Muscle of leg (tissue), 11 donors: ENCODE measurements around the gene LRPAP1. TPM values are rescaled to one million over a fixed set of nuclear protein-coding genes. Genes with fewer than 3 reads are reported as not detected.
A peak's percentile ranks its signal among the peaks of the same experiment; 100 is the strongest.
"Not testable (repeated sequence)": the region's sequence is repeated elsewhere in the genome, so short reads cannot be mapped to it uniquely, and the experiment has no call there.

Experiments
- DNase-seq: peaks from one replicate; pipeline ENCODE4 v3.0.0; 2013
- H3K27ac ChIP-seq: one replicate; pipeline ENCODE4 v1.5.1; 2013; ENCODE audit warnings: mild to moderate bottlenecking, low read length, control low read depth
- H3K27me3 ChIP-seq: one replicate; pipeline ENCODE4 v1.6.1; 2013; ENCODE audit warnings: low read length; ENCODE audit not compliant: control insufficient read depth, insufficient read depth
- H3K36me3 ChIP-seq: one replicate; pipeline ENCODE4 v1.6.1; 2013; ENCODE audit warnings: low read length; ENCODE audit not compliant: control insufficient read depth, insufficient read depth
- H3K4me1 ChIP-seq: one replicate; pipeline ENCODE4 v1.6.1; 2013; ENCODE audit warnings: low read length; ENCODE audit not compliant: control insufficient read depth, insufficient read depth
- H3K4me3 ChIP-seq: one replicate; pipeline ENCODE4 v1.5.1; 2013; ENCODE audit warnings: low read length, control low read depth
- H3K9me3 ChIP-seq: replicated peaks from 2 replicates; pipeline ENCODE4 v1.6.1; 2013; ENCODE audit warnings: low read depth, low read length; ENCODE audit not compliant: control insufficient read depth
- WGBS: methylation state at CpG from one replicate; pipeline ENCODE4 v1.1.5; 2013; ENCODE audit warnings: missing lambda C conversion rate; ENCODE audit not compliant: insufficient coverage; 5-methylcytosine and 5-hydroxymethylcytosine counted together
- polyA plus RNA-seq, 8 donors: library from polyadenylated mRNA; unstranded; fragments of 120-200 nt; gene quantifications; one replicate each; pipeline versions ENCODE4 v1.2.1 to v1.2.3, GENCODE V29; 2013; ENCODE audit warnings: inconsistent platforms in 1 of 8, low replicate concordance in 1 of 8; ENCODE audit not compliant: insufficient read length in 8 of 8, insufficient read depth in 1 of 8
- total RNA-seq: library from RNA; stranded (reverse); fragments of 120-200 nt; gene quantifications from one replicate; pipeline ENCODE4 v1.2.4, GENCODE V29; 2013

Gene LRPAP1
- total and polyA plus RNA-seq, 9 donors, result 72.4 to 99.1 (median 92.7) TPM

DNA sequence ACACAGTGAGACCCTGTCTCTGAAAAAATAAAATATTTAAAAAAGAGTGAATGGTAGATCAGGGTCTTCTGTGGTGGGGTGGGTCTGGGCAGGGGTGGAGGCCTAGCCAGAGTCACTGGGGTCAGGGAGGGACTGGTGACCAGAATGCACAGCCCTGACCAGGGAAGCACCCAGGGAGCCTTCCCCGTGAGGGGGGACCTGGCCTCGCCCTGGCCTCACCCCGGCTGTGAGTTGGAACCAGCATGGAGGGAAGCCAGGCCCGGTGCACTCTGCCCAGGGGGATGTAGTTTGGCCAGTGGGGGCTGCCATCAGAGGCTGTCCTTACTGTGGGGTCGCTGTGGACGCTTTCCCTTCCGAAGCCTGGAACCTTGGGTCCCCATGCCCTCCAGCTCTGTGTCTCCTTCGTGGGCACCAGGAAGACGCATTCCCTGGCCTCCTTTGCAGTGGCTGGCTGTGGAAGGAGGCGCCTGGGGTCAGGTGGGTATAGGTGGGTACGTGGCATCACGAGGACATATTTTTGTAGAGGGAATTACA is 18.6 kb upstream of the LRPAP1 start:
- H3K9me3 ChIP-seq, DNase-seq, H3K36me3 ChIP-seq, H3K27ac ChIP-seq, H3K27me3 ChIP-seq, H3K4me1 ChIP-seq, H3K4me3 ChIP-seq: not testable (repeated sequence)
- 83% methylated on average over 7 of the region's 12 CpGs for WGBS

- DNase-seq, H3K4me1 ChIP-seq, H3K9me3 ChIP-seq, H3K36me3 ChIP-seq, H3K4me3 ChIP-seq, H3K27ac ChIP-seq, H3K27me3 ChIP-seq: not testable (repeated sequence)
- no CpG with 5 or more reads among the region's 6 CpGs for WGBS
Measured at GRCh38 chr4:3550041-3550440, 17.8 kb upstream of the LRPAP1 start.

DNA sequence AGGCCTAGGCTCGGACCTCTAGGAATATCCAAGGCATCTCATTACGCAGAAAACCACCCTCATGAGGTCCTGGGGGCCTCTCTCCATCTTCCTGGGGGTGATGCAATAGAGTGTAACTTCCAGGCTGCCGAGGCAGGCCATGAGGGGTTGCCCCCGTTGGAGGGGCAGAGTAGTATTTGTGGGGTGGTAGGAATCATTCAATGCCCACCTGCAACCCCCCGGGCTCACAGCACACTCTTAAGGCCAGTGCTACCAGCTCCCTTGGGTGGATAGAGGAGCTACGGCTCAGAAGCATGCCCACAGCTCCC is 17.4 kb upstream of the LRPAP1 start:
- H3K27ac ChIP-seq, H3K36me3 ChIP-seq: not testable (repeated sequence)
- WGBS, result no CpG with 5 or more reads among the region's 6 CpGs

DNA sequence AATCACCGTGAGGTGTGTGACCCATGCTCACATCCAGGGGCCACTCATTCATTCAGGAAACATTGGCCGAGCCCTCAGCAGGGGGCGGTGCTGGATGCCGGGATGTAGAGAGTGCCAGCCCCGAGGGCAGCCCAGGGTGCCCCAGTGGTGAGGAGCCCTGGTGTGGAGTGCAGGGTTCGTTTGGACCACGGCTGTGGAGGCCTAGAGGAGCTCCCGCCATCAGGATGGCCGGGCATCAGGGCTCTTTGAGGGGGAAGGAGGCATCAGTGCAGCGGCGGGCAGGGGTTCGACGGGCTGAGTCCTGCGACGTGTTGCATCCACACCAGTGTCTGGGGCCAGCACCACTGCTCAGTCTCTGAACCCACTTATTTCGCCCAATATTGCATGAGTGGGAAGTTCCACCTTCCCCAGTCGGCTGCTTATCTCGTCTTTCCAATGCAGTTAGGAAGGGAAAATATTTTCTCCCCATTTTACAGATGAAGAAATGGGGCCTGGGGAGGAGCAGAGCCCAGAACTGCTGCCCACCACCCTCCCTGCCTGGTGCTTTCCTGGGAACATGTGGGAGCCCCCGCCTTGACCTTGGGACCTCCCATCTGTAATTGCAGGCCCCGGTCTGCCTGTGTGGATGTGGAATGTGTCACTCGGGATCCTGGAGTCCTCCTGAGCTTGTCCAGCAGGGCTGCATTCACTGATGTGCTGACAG is 16.9 kb upstream of the LRPAP1 start:
- H3K4me3 ChIP-seq, H3K4me1 ChIP-seq: not testable (repeated sequence)
- 61% methylated on average over 5 of the region's 21 CpGs for WGBS

More for the DNA sequence above, 17.4 kb upstream of the LRPAP1 start:
- H3K27me3 ChIP-seq, H3K4me3 ChIP-seq, DNase-seq, H3K9me3 ChIP-seq, H3K4me1 ChIP-seq: not testable (repeated sequence)

DNA sequence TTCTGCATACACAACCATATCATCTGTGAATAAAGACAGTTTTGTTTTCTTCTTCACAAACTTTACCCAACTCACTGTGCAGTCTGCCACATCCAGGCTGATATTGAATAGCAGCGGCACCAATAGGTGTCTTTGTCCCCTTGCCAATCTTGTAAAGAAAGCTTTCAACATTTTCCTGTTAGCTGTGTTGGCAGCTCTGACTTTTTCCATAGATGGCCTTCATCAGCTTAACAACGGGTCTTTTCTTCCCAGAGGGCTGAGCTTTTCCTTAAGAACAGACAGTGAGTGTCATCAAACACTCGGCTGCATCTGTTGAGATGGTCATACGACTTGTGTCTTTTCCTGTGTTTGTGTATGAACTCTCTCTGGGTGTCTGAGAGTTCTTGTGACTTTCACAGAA is 14.5 kb upstream of the LRPAP1 start:
- DNase-seq, H3K4me3 ChIP-seq, H3K27me3 ChIP-seq, H3K4me1 ChIP-seq, H3K27ac ChIP-seq, H3K36me3 ChIP-seq, H3K9me3 ChIP-seq: not testable (repeated sequence)
- WGBS, result 100% methylated on average over 1 of the region's 4 CpGs

More for the DNA sequence above, 16.9 kb upstream of the LRPAP1 start:
- DNase-seq, H3K27me3 ChIP-seq, H3K27ac ChIP-seq, H3K9me3 ChIP-seq, H3K36me3 ChIP-seq: not testable (repeated sequence)

DNA sequence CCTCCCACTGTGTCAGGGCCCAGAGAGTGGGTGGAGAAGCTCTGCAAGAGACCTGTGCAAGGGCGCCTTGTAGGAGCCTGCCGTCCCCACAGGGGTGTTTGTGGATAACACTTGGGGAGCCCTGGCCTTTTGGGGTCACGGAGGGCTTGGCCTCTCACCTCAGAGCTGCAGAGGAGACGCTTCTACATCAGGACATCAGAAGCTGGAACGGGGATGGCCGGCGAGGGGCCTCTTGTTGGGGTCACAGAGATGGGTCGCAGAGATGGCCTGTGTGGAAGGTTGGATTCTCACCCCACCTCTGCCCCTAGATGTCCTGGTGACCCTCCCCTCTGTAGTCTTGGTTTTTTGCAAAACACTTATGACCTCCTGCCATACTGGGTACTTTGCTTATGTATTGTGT is 13.1 kb upstream of the LRPAP1 start:
- H3K4me3 ChIP-seq, H3K27me3 ChIP-seq, H3K36me3 ChIP-seq, H3K4me1 ChIP-seq, DNase-seq, H3K9me3 ChIP-seq, H3K27ac ChIP-seq: not testable (repeated sequence)
- 75% methylated on average over 3 of the region's 8 CpGs for WGBS

DNA sequence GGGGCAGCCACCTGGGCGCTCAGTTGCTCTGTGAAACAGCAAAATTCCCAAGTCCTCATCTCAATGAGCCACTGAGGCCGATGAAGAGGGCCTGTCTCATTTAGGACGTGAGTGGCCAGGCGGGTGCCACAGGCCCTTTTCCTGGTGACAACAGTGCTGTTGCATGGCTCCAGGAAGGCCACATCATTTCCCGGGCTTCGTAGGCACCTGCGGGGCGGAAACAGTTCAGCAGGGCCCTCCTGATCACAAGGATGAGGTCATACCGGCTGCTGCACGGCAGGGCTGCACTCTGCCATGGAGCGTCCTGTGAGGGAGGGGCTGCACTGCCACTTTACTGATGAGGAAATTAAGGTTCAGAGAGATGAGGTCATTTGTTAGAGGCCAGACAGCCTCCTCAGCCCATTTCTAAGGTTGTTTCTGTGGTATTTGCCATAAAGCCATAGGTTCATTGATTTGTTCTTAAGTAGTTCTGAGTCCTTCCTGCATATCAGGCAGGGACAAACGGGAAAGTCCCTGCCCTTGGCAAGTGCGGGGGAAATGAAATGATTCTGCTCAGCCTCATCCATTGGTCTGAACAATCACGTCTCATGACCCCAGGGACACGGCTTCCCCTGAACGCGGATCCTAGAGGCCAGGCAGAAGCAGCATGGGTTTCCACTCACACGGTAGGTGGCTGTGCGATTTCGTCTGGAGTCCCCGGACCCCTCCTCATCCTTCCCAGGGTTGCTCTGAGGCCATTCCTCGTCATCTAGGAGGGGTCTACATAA is 12.2 kb upstream of the LRPAP1 start:
- not testable (repeated sequence) for H3K4me3 ChIP-seq, DNase-seq, H3K36me3 ChIP-seq, H3K9me3 ChIP-seq, H3K27me3 ChIP-seq, H3K4me1 ChIP-seq
- H3K27ac ChIP-seq, result peak overlapping the region; percentile 29
- WGBS, result 54% methylated on average over 11 of the region's 22 CpGs

DNA sequence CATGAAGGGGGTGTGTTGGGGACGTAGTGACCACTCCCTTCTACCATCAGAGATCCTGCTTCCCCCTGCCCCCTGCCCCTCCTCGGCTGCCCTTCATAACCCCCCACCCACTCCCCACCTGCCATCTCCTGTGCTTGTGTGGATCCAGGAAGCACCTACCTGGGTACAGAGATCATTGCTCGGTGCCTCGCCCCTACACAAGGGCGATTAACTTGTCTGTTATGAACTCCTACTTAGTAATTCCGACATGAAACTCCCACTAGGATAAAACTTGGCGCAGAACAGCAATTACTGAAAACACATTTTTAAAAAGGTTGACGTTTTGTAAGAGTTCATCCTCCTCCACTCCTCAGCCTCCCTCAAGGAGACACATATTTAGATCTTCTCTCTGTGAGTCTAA is 11.2 kb upstream of the LRPAP1 start:
- H3K4me1 ChIP-seq, H3K36me3 ChIP-seq, DNase-seq, H3K4me3 ChIP-seq, H3K9me3 ChIP-seq, H3K27me3 ChIP-seq, H3K27ac ChIP-seq: not testable (repeated sequence)
- WGBS, result 73% methylated on average over 3 of the region's 8 CpGs

- not testable (repeated sequence) for H3K36me3 ChIP-seq, H3K4me3 ChIP-seq, DNase-seq, H3K4me1 ChIP-seq, H3K27me3 ChIP-seq, H3K27ac ChIP-seq, H3K9me3 ChIP-seq
- 98% methylated on average over 8 of the region's 23 CpGs for WGBS
Measured at GRCh38 chr4:3538906-3539305, 6.7 kb upstream of the LRPAP1 start.

GRCh38 chr4:3535812-3536211 is 3.6 kb upstream of the LRPAP1 start:
- not testable (repeated sequence) for DNase-seq, H3K27ac ChIP-seq, H3K36me3 ChIP-seq, H3K4me3 ChIP-seq, H3K9me3 ChIP-seq, H3K27me3 ChIP-seq
- peaks cover 17% of the 10 kb centered on the region for H3K4me1 ChIP-seq
- WGBS, result 84% methylated on average over 6 of the region's 10 CpGs
